ENCODE measurements around the gene PHYKPL.
"Not testable (repeated sequence)": the region's sequence is repeated elsewhere in the genome, so short reads cannot be mapped to it uniquely, and the experiment has no call there.

Gene PHYKPL

GRCh38 chr5:178205749-178206047 is 26.9 kb downstream of the PHYKPL start:
- no peak for DNase-seq

- DNase-seq, result peak; percentile 33
Observed at GRCh38 chr5:178204935-178205748, 27.5 kb downstream of the PHYKPL start.

GRCh38 chr5:178204182-178204934 is 28.2 kb downstream of the PHYKPL start, which contains the start of gene HNRNPAB:
Gene HNRNPAB (plus strand): TSS chr5:178204533. CDS start chr5:178204838, 305 bp downstream.
- DNase-seq, result peak; percentile 85

- DNase-seq, result no peak
Observed at GRCh38 chr5:178203670-178204181, 28.9 kb downstream of the PHYKPL start.

- no peak for DNase-seq
Observed at GRCh38 chr5:178202541-178202940, 30.1 kb downstream of the PHYKPL start.

GRCh38 chr5:178201927-178202235 is 30.7 kb downstream of the PHYKPL start:
- no peak for DNase-seq

- DNase-seq, result no peak
Observed at GRCh38 chr5:178201221-178201926, 31.2 kb downstream of the PHYKPL start.

- no peak for DNase-seq
Observed at GRCh38 chr5:178199581-178200434, 32.8 kb downstream of the PHYKPL start.

- no peak for DNase-seq
Observed at GRCh38 chr5:178198706-178199105, 33.9 kb downstream of the PHYKPL start.

GRCh38 chr5:178198151-178198550 is 34.5 kb downstream of the PHYKPL start:
- not testable (repeated sequence) for DNase-seq

GRCh38 chr5:178196986-178197385 is 35.6 kb downstream of the PHYKPL start:
- DNase-seq, result no peak

GRCh38 chr5:178196281-178196812 is 36.3 kb downstream of the PHYKPL start:
- no peak for DNase-seq

GRCh38 chr5:178194026-178194425 is 38.6 kb downstream of the PHYKPL start:
- DNase-seq, result no peak

- DNase-seq, result no peak
Observed at GRCh38 chr5:178193251-178193809, 39.3 kb downstream of the PHYKPL start.

- no peak for DNase-seq
Observed at GRCh38 chr5:178192787-178193186, 39.8 kb downstream of the PHYKPL start.

GRCh38 chr5:178192244-178192643 is 40.4 kb downstream of the PHYKPL start:
- DNase-seq, result peak; percentile 12

- no peak for DNase-seq
Observed at GRCh38 chr5:178191661-178192060, 40.9 kb downstream of the PHYKPL start.

GRCh38 chr5:178189433-178189832 is 43.2 kb downstream of the PHYKPL start:
- no peak for DNase-seq

- DNase-seq, result no peak
Observed at GRCh38 chr5:178187014-178187413, 45.6 kb downstream of the PHYKPL start, which contains the start of gene GMCL2. Gene GMCL2 (minus strand): TSS chr5:178187371. CDS start chr5:178187299, 72 bp downstream.

GRCh38 chr5:178186427-178186826 is 46.2 kb downstream of the PHYKPL start:
- no peak for DNase-seq

- DNase-seq, result no peak
Observed at GRCh38 chr5:178182158-178182876, 50.3 kb downstream of the PHYKPL start.
